Cardiac muscle cell (in vitro differentiated cells and primary cell): ENCODE data around the gene BRD4. TPM values are rescaled to one million over a fixed set of nuclear protein-coding genes. Genes with fewer than 3 reads are reported as not detected.
A peak's percentile ranks its signal among the peaks of the same experiment; 100 is the strongest.

Experiments used
- DNase-seq, 2 donors: peaks; one replicate each; pipeline versions ENCODE4 v3.0.0 to v3.0.0-alpha.2; 2010 to 2017; ENCODE audit warnings: low read depth in 1 of 2, low spot score in 1 of 2
- H3K27ac ChIP-seq: fragments of 200-600 bp; sonication (generic); 2 replicates; pipeline ENCODE4 v1.5.1; 2016
- H3K27me3 ChIP-seq: fragments of 200-600 bp; sonication (generic); 2 replicates; pipeline ENCODE4 v1.6.0; 2016; ENCODE audit warnings: control low read depth
- H3K36me3 ChIP-seq: fragments of 200-600 bp; sonication (generic); 2 replicates; pipeline ENCODE4 v1.5.1; 2016; ENCODE audit warnings: control low read depth
- H3K4me1 ChIP-seq: fragments of 200-600 bp; sonication (generic); 2 replicates; pipeline ENCODE4 v1.8.1; 2017; ENCODE audit warnings: low read depth, mild to moderate bottlenecking, mixed run types
- H3K4me3 ChIP-seq: fragments of 200-600 bp; sonication (generic); 2 replicates; pipeline ENCODE4 v1.5.1; 2016; ENCODE audit warnings: mild to moderate bottlenecking
- H3K9me3 ChIP-seq: fragments of 200-600 bp; sonication (generic); 2 replicates; pipeline ENCODE4 v1.5.1; 2017; ENCODE audit warnings: low read depth, mild to moderate bottlenecking, control low read depth
- polyA plus RNA-seq: library from polyadenylated mRNA; unstranded; fragments of >200 nt; fragmentation: Nextera tagmentation; extraction: Ambion mirVana; gene quantifications from 2 replicates; pipeline ENCODE4 v1.2.1, GENCODE V29; 2016
- total RNA-seq: library from RNA; depleted of rRNA; stranded (reverse); fragments of >200 nt; gene quantifications from 2 replicates; pipeline ENCODE4 v1.2.3, GENCODE V29; 2016
- TF ChIP-seq, protein P1 (sequence below): IDR thresholded peaks from 2 replicates; pipeline ENCODE4 v1.5.1; 2012; ENCODE audit warnings: low read depth, mild to moderate bottlenecking, low read length

BRD4 gene
- total and polyA plus RNA-seq, 2 experiments from 2014 or later: 42.5 to 86.1 TPM

DNA sequence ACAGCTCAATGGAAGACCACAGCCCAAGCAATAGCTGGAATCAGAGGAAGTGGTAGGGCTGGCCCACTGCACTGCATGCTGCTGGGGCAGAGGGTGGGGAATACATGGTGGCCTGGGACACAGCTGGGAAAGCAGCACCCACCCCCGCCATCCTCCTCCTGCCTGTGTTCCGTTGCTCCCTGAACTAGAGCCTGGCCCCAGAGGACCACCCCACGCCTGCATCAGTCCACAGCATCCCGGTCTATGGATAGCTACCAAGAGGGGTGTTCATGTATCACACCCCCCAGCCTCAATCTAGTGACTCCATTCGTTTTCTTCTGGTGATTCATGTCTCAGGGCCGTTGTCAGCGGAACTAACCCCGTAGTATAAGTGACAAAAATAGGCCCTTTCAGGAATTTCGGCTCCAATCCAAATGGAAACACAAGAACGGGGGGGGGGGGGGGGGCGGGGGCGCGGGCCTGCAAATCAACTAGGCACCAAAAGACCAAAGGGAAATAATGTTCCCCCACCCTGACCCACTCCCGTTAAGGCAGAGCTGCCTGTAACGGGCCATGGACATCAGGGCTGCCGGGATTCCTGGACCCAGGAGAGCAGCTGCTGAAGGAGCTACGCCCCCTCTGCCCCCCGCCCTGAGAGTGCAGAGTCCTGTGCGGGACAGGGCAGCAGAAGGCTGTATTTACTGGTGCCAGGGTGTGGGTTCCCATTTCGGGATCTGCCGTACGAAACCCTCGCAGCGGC, 81.2 kb downstream of the BRD4 start:
- no peak overlapping the region for H3K4me3 ChIP-seq
- H3K4me1 ChIP-seq: no peaks in the 10 kb centered on the region
- no peaks in the 10 kb centered on the region for H3K27me3 ChIP-seq
- peak in 1 of 2 donors; percentile 69 for DNase-seq
- H3K9me3 ChIP-seq: no peaks in the 10 kb centered on the region
- peaks cover 59% of the 10 kb centered on the region for H3K36me3 ChIP-seq
- TF ChIP-seq, protein P1, sequence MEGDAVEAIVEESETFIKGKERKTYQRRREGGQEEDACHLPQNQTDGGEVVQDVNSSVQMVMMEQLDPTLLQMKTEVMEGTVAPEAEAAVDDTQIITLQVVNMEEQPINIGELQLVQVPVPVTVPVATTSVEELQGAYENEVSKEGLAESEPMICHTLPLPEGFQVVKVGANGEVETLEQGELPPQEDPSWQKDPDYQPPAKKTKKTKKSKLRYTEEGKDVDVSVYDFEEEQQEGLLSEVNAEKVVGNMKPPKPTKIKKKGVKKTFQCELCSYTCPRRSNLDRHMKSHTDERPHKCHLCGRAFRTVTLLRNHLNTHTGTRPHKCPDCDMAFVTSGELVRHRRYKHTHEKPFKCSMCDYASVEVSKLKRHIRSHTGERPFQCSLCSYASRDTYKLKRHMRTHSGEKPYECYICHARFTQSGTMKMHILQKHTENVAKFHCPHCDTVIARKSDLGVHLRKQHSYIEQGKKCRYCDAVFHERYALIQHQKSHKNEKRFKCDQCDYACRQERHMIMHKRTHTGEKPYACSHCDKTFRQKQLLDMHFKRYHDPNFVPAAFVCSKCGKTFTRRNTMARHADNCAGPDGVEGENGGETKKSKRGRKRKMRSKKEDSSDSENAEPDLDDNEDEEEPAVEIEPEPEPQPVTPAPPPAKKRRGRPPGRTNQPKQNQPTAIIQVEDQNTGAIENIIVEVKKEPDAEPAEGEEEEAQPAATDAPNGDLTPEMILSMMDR: no peak
- H3K27ac ChIP-seq: peak overlapping the region; percentile 84

DNA sequence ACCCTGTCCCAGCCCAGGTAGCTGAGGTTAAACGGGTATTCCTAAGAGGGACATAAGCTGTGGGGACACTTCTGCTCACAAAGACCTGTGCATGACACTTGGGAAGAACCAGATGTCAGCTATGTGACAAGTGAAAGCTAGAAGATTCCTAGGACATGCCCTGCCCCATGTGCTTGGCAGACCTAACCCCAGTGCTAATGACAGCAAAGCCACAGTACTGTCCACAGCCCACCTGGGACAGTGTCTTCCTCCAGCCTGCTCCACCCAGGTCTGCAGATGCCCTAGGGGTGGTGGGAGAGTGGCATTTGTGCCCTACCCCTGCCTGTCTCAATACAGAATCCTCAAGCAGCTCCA, 81.7 kb downstream of the BRD4 start:
- no peak for DNase-seq
- peak overlapping the region; percentile 66 for H3K27ac ChIP-seq

DNA sequence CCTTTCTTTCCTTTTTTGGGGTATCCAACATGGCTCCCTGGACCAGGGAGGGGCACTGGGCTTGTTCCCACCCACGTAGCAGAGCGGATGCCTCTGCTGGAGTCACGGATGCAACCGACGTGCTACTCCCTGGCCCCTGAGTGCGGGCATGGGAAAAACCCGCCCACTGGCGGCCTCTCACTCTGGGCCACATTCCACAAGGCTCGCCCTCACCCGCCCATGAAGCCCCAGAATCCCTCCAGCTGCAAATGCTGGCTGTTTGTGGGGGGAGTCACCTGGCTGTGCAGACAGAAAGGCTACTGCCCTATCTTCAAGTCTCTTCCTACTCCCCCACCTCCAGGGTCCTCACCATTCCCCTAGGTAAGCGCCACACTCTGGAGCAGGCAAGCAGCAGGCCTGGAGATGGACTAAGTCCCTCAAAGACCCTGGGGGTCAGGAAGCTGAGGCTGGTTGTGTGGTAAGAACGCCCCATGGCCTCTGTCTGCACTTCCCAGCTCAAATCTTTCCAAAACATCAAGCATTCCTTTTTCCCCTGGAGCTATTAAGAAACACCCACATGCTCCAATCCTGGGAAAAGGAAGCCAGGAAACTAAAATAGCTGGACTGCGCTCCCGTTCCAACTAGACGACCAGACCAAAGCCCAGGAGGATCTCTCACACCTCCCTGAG, 82.2 kb downstream of the BRD4 start:
- Histone ChIP-seq H3K9me3 (no peaks in the 10 kb centered on the region), H3K27me3 (no peaks in the 10 kb centered on the region), H3K27ac (peak overlapping the region; percentile 66), H3K4me3 (no peak overlapping the region), H3K36me3 (peaks cover 53% of the 10 kb centered on the region), H3K4me1 (no peaks in the 10 kb centered on the region)
- TF ChIP-seq, protein P1: no peak
- DNase-seq: peak in 1 of 2 donors; percentile 94

More for the DNA sequence above, 81.7 kb downstream of the BRD4 start:
- no peaks in the 10 kb centered on the region for H3K27me3 ChIP-seq
- peaks cover 53% of the 10 kb centered on the region for H3K36me3 ChIP-seq
- H3K9me3 ChIP-seq: no peaks in the 10 kb centered on the region
- H3K4me1 ChIP-seq: no peaks in the 10 kb centered on the region
- H3K4me3 ChIP-seq: no peak overlapping the region
- TF ChIP-seq, protein P1: no peak

DNA sequence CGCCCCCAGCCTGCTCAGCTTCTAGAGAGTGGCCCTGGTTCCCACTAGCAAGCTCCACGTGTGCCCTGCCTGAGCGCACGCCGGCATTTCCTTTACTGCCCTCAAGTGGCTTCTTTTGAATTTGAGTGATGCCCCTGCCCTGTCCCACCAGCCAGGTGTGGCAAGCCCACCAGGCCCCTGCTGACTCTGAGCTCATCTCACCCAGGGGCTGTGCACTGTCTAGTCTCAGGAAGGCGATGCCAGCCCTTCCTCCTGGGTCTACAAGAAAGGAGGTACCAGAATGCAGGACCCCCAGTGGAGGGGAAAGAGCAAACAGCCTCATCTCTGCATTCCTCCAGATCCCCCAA, 82.8 kb downstream of the BRD4 start:
- TF ChIP-seq, protein P1: no peak
- DNase-seq: no peak
- Histone ChIP-seq H3K36me3 (peaks cover 48% of the 10 kb centered on the region), H3K27me3 (no peaks in the 10 kb centered on the region), H3K9me3 (no peaks in the 10 kb centered on the region), H3K4me1 (no peaks in the 10 kb centered on the region), H3K4me3 (no peak overlapping the region), H3K27ac (peak overlapping the region; percentile 66)

DNA sequence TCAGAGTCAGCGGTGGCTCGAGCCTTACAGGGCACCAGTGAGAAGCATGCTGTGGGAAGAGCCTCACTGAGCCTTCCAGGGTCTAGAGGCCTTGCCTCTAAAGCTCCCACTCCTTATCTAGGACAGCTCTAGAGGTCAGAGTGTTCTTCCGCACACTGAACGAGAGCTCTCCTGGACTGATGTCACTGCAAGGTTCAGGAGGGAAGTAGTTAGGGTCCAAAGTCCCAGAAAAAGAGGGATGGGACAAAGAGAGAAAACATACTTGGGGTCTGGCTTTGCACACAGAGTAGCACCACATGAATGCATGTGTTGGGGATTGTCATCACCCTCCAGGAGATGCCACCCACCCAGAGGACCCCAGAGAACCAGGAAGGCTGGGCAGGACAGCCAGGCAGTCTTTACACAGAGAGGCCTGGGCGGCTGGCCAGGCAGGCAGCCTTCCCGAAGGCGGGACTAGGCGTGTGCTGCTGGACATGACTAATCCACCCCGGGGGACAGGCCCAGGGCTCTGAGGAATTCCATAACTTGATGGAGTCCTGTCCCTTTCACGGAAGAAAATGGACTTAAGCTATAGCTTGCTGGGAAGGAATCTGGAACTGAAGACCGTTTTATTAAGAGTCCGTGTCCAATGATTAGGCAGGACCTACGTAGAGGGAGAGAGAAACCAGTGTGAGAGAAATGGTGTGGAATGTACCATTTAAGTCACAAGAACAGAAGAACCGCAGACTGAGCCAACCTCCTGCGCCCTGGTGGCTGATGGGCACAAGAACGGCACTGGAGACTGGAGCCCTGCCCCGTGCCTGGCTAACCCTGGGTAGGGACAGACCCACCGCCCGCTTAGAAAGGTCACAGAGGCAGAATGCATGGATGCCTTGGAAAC, 83.5 kb downstream of the BRD4 start:
- H3K27me3 ChIP-seq: no peaks in the 10 kb centered on the region
- H3K4me1 ChIP-seq: no peaks in the 10 kb centered on the region
- DNase-seq: peak in 1 of 2 donors; percentile 92
- no peak overlapping the region for H3K4me3 ChIP-seq
- H3K27ac ChIP-seq: peak overlapping the region; percentile 66
- TF ChIP-seq, protein P1: no peak
- H3K36me3 ChIP-seq: peaks cover 46% of the 10 kb centered on the region
- no peaks in the 10 kb centered on the region for H3K9me3 ChIP-seq
